ENCODE measurements around the gene SLC9A9. TPM values are rescaled to one million over a fixed set of nuclear protein-coding genes. Genes with fewer than 3 reads are reported as not detected.
A peak's percentile ranks its signal among the peaks of the same experiment; 100 is the strongest.

Gene SLC9A9
- total RNA-seq, 1 donor from 2014 or later = 5.6 TPM

- intact Hi-C loops (cut with micrococcal nuclease) = no loop called here
- no peak for ATAC-seq
- DNase-seq = no peak
These were observed 514.0 kb downstream of the SLC9A9 start for GRCh38 chr3:143334231-143334630.

GRCh38 chr3:143333367-143333766 lies 514.9 kb downstream of the SLC9A9 start:
- DNase-seq (no peak), ATAC-seq (no peak)
- intact Hi-C loops (cut with micrococcal nuclease) = no loop called here

GRCh38 chr3:143332026-143332425 lies 516.2 kb downstream of the SLC9A9 start:
- intact Hi-C loops (cut with micrococcal nuclease) = no loop called here
- DNase-seq (no peak), ATAC-seq (no peak)

GRCh38 chr3:143331350-143331749 lies 516.9 kb downstream of the SLC9A9 start:
- DNase-seq = no peak
- intact Hi-C loops (cut with micrococcal nuclease) = no loop called here
- ATAC-seq = no peak

GRCh38 chr3:143330296-143330868 lies 517.9 kb downstream of the SLC9A9 start:
- ATAC-seq = no peak
- intact Hi-C loops (cut with micrococcal nuclease) = no loop called here
- no peak for DNase-seq

- intact Hi-C loops (cut with micrococcal nuclease) = no loop called here
- peak; percentile 45 for ATAC-seq
These were observed 518.6 kb downstream of the SLC9A9 start for GRCh38 chr3:143329567-143330211.

GRCh38 chr3:143328451-143328850 lies 519.8 kb downstream of the SLC9A9 start:
- ATAC-seq (no peak), DNase-seq (no peak)
- intact Hi-C loops (cut with micrococcal nuclease) = no loop called here

More at GRCh38 chr3:143329567-143330211, 518.6 kb downstream of the SLC9A9 start:
- peak; percentile 28 for DNase-seq

- intact Hi-C loops (cut with micrococcal nuclease) = no loop called here
- DNase-seq (no peak), ATAC-seq (no peak)
These were observed 521.1 kb downstream of the SLC9A9 start for GRCh38 chr3:143326983-143327778.

GRCh38 chr3:143321058-143321769 lies 527.1 kb downstream of the SLC9A9 start:
- ATAC-seq = no peak
- intact Hi-C loops (cut with micrococcal nuclease) = no loop called here
- DNase-seq = no peak

- DNase-seq (no peak), ATAC-seq (no peak)
- intact Hi-C loops (cut with micrococcal nuclease) = no loop called here
These were observed 532.5 kb downstream of the SLC9A9 start for GRCh38 chr3:143315766-143316165.

GRCh38 chr3:143314251-143315093 lies 533.8 kb downstream of the SLC9A9 start:
- intact Hi-C loops (cut with micrococcal nuclease) = no loop called here
- peak; percentile 38 for ATAC-seq
- no peak for DNase-seq

- ATAC-seq = no peak
- intact Hi-C loops (cut with micrococcal nuclease) = no loop called here
- DNase-seq = no peak
These were observed 534.4 kb downstream of the SLC9A9 start for GRCh38 chr3:143313893-143314188.

- ATAC-seq (no peak), DNase-seq (no peak)
- intact Hi-C loops (cut with micrococcal nuclease) = no loop called here
These were observed 535.0 kb downstream of the SLC9A9 start for GRCh38 chr3:143313025-143313892.

- ATAC-seq = no peak
- intact Hi-C loops (cut with micrococcal nuclease) = no loop called here
- DNase-seq = no peak
These were observed 537.2 kb downstream of the SLC9A9 start for GRCh38 chr3:143311096-143311495.

- DNase-seq (no peak), ATAC-seq (peak; percentile 74)
- intact Hi-C loops (cut with micrococcal nuclease) = no loop called here
These were observed 538.6 kb downstream of the SLC9A9 start for GRCh38 chr3:143309705-143310104.

GRCh38 chr3:143307613-143308183 lies 540.6 kb downstream of the SLC9A9 start:
- DNase-seq = no peak
- intact Hi-C loops (cut with micrococcal nuclease) = no loop called here
- ATAC-seq = peak; percentile 56

- ATAC-seq = no peak
- DNase-seq = no peak
These were observed 541.9 kb downstream of the SLC9A9 start for GRCh38 chr3:143306407-143306806.

GRCh38 chr3:143302638-143303171 lies 545.6 kb downstream of the SLC9A9 start:
- DNase-seq = peak; percentile 58
- intact Hi-C loops (cut with micrococcal nuclease) = no loop called here
- peak; percentile 78 for ATAC-seq

More at GRCh38 chr3:143306407-143306806, 541.9 kb downstream of the SLC9A9 start:
- intact Hi-C loops (cut with micrococcal nuclease) = no loop called here

Measured in left ventricle myocardium superior (tissue), 1 donor.